HepG2 (cell line): ENCODE results near the gene C1QTNF5. TPM values are rescaled to one million over a fixed set of nuclear protein-coding genes. Genes with fewer than 3 reads are reported as not detected.

Experiments
- ATAC-seq: fragments of 200-7000 bp; cut with Tn5 transposase; 3 replicates; pipeline ENCODE4 v1.9.1; 2020; ENCODE audit warnings: mild to moderate bottlenecking, moderate library complexity
- BruUV-seq: library from RNA; stranded (reverse); fragments of 400-500 nt; replicated peaks from 2 replicates; lab custom pipeline; 2021; lab: Mats Ljungman, UMichigan
- CTCF ChIA-PET: fragments of 300-600 bp; formaldehyde crosslinking; extraction: SDS; loops from one replicate; lab custom pipeline; 2021; ENCODE audit warnings: low total read pairs, inconsistent platforms, low intra/inter-chr PET ratio; lab: Yijun Ruan, JAX
- POLR2A ChIA-PET: fragments of 350-600 bp; sonication (Branson Sonifier 250); formaldehyde crosslinking; loops from one replicate; lab custom pipeline; 2020; ENCODE audit warnings: antibody characterized with exemption, inconsistent platforms; lab: Yijun Ruan, JAX
- DNase-seq: peaks from one replicate; pipeline ENCODE4 v3.0.0-alpha.2; 2015; ENCODE audit warnings: low spot score
- FAIRE-seq: peaks from 3 replicates; lab custom pipeline; 2011; peaks lifted over from hg19 to GRCh38; lab: Jason Lieb, UNC
- H2AFZ ChIP-seq: one replicate; pipeline ENCODE4 v1.6.1; 2011; ENCODE audit warnings: low read length, inconsistent platforms
- H3K27ac ChIP-seq: fragments of 300-600 bp; 3 replicates; pipeline ENCODE4 v1.8.0; 2011; ENCODE audit warnings: mixed run types, mild to moderate bottlenecking, mixed read lengths, low read length, inconsistent platforms; ENCODE audit not compliant: insufficient read depth; ENCODE audit errors: extremely low read length
- H3K27me3 ChIP-seq, 2 experiments: fragments of 200-600 bp in 1 of 2; 2 replicates in 1 of 2; 3 replicates in 1 of 2; pipeline versions ENCODE4 v1.6.0 to v1.8.0; 2011; ENCODE audit warnings: low read length in 2 of 2, mild to moderate bottlenecking in 2 of 2, moderate library complexity in 2 of 2, inconsistent platforms in 1 of 2; ENCODE audit not compliant: insufficient read depth in 2 of 2, control insufficient read depth in 1 of 2
- H3K36me3 ChIP-seq, 2 experiments: fragments of 200-600 bp in 1 of 2; replicated peaks in 1 of 2; 2 replicates in 1 of 2; 3 replicates in 1 of 2; pipeline versions ENCODE4 v1.5.1 to v1.8.0; 2011; ENCODE audit warnings: low read length in 2 of 2, inconsistent platforms in 1 of 2; ENCODE audit not compliant: insufficient read depth in 2 of 2, control insufficient read depth in 1 of 2
- H3K4me1 ChIP-seq: 2 replicates; pipeline ENCODE4 v1.5.1; 2012; ENCODE audit warnings: low read length, inconsistent platforms; ENCODE audit not compliant: insufficient read depth
- H3K4me2 ChIP-seq: 2 replicates; pipeline ENCODE4 v1.6.0; 2011; ENCODE audit warnings: low read depth, low read length, inconsistent platforms
- H3K4me3 ChIP-seq, 3 experiments: fragments of 200-600 bp in 1 of 3; sonication (generic), shearing (Covaris generic) in 1 of 3; replicated peaks in 1 of 3; 2 replicates each; pipeline ENCODE4 v1.5.1; 2011 to 2016; ENCODE audit warnings: low read length in 3 of 3, inconsistent platforms in 2 of 3, low read depth in 2 of 3, mild to moderate bottlenecking in 2 of 3, control low read depth in 1 of 3, mixed read lengths in 1 of 3; ENCODE audit not compliant: insufficient read depth in 1 of 3
- H3K79me2 ChIP-seq: one replicate; pipeline ENCODE4 v1.6.1; 2011; ENCODE audit warnings: low read length, inconsistent platforms; ENCODE audit not compliant: insufficient read depth
- H3K9ac ChIP-seq: 2 replicates; pipeline ENCODE4 v1.6.0; 2011; ENCODE audit warnings: mild to moderate bottlenecking, low read depth, low read length, inconsistent platforms; ENCODE audit not compliant: insufficient read depth
- H3K9me3 ChIP-seq: 2 replicates; pipeline ENCODE4 v1.5.1; 2012; ENCODE audit warnings: mild to moderate bottlenecking, low read length
- H4K20me1 ChIP-seq: 2 replicates; pipeline ENCODE4 v1.6.0; 2011; ENCODE audit warnings: inconsistent platforms, mild to moderate bottlenecking, low read length, moderate library complexity; ENCODE audit not compliant: insufficient read depth
- ATF7-NPFF ChIP-seq: sonication (generic); formaldehyde crosslinking; IDR thresholded peaks from 2 replicates; pipeline ENCODE4 v1.8.1; 2023; ENCODE audit warnings: mild to moderate bottlenecking, low read depth, missing genetic modification reagents, moderate library complexity
- GABPB1 ChIP-seq: IDR thresholded peaks from 2 replicates; pipeline ENCODE4 v1.6.1; 2016; ENCODE audit warnings: mild to moderate bottlenecking, missing genetic modification reagents, moderate library complexity, missing compliant biosample characterization
- HNRNPLL ChIP-seq: fragments of 200-400 bp; formaldehyde crosslinking; IDR thresholded peaks from 2 replicates; pipeline ENCODE4 v1.6.1; 2017; ENCODE audit warnings: mild to moderate bottlenecking, low read depth, low read length; ENCODE audit not compliant: poor library complexity, severe bottlenecking
- KLF15 ChIP-seq: sonication (generic); formaldehyde crosslinking; IDR thresholded peaks from 2 replicates; pipeline ENCODE4 v1.8.1; 2023; ENCODE audit warnings: borderline replicate concordance, mild to moderate bottlenecking, inconsistent platforms, missing genetic modification reagents, mixed read lengths
- MLLT10 ChIP-seq: sonication (generic); formaldehyde crosslinking; IDR thresholded peaks from 2 replicates; pipeline ENCODE4 v1.4.0; 2020; ENCODE audit warnings: missing genetic modification reagents
- MYC ChIP-seq: sonication (generic); formaldehyde crosslinking; IDR thresholded peaks from 2 replicates; pipeline ENCODE4 v1.9.0; 2021; ENCODE audit warnings: missing genetic modification reagents, borderline replicate concordance
- SOX5 ChIP-seq: IDR thresholded peaks from 2 replicates; pipeline ENCODE4 v1.6.1; 2016; ENCODE audit warnings: borderline replicate concordance
- SYNCRIP ChIP-seq: fragments of 200-400 bp; formaldehyde crosslinking; IDR thresholded peaks from 2 replicates; pipeline ENCODE4 v1.6.1; 2018; ENCODE audit warnings: mild to moderate bottlenecking, low read depth, low read length; ENCODE audit not compliant: insufficient read depth
- ZFP36L2 ChIP-seq: sonication (generic); formaldehyde crosslinking; IDR thresholded peaks from 2 replicates; pipeline ENCODE4 v1.4.0; 2020; ENCODE audit warnings: missing genetic modification reagents
- ZFY ChIP-seq: sonication (generic); formaldehyde crosslinking; IDR thresholded peaks from 2 replicates; pipeline ENCODE4 v1.4.0; 2020; ENCODE audit warnings: missing genetic modification reagents
- ZNF264 ChIP-seq: sonication (generic); formaldehyde crosslinking; IDR thresholded peaks from 2 replicates; pipeline ENCODE4 v1.4.0; 2020; ENCODE audit warnings: missing genetic modification reagents
- ZNF530 ChIP-seq: sonication (generic); formaldehyde crosslinking; IDR thresholded peaks from 2 replicates; pipeline ENCODE4 v1.5.0; 2020; ENCODE audit warnings: low read depth, mild to moderate bottlenecking, missing genetic modification reagents
- ZNF543 ChIP-seq: sonication (generic); formaldehyde crosslinking; IDR thresholded peaks from 2 replicates; pipeline ENCODE4 v1.4.0; 2020; ENCODE audit warnings: mild to moderate bottlenecking, missing genetic modification reagents
- ZNF574 ChIP-seq: sonication (generic); formaldehyde crosslinking; IDR thresholded peaks from 2 replicates; pipeline ENCODE4 v1.4.0; 2020; ENCODE audit warnings: missing genetic modification reagents
- ZNF687 ChIP-seq: sonication (generic); formaldehyde crosslinking; IDR thresholded peaks from 2 replicates; pipeline ENCODE4 v1.5.1; 2020; ENCODE audit warnings: mild to moderate bottlenecking, missing genetic modification reagents, moderate library complexity
- ZNF83 ChIP-seq: sonication (generic); formaldehyde crosslinking; IDR thresholded peaks from 2 replicates; pipeline ENCODE4 v1.4.0; 2020; ENCODE audit warnings: missing genetic modification reagents, mild to moderate bottlenecking, borderline replicate concordance
- WGBS: methylation state at CpG from one replicate; pipeline ENCODE4 v1.1.6; 2017; ENCODE audit warnings: low lambda C conversion rate; 5-methylcytosine and 5-hydroxymethylcytosine counted together
- in situ Hi-C: cut with HindIII; loops from 2 replicates; pipeline ENCODE4 v1.10.0; 2017; ENCODE audit warnings: low pct_unique_long_range_greater_than_20kb; ENCODE audit not compliant: extremely low pct_ligation_motif_present
- intact Hi-C: fragments of 100-400 bp; cut with micrococcal nuclease; formaldehyde crosslinking; loops from one replicate; pipeline ENCODE4 v1.10.0; 2022; ENCODE audit not compliant: unreplicated experiment
- polyA plus RNA-seq, 8 experiments: library from polyadenylated mRNA; depleted of rRNA in 3 of 8; stranded (reverse) in 7 of 8; unstranded in 1 of 8; fragments of >200 nt; fragmentation: Illumina TruSeq in 4 of 8; extraction: Trizol in 4 of 8; gene quantifications; 2 replicates each; pipeline versions ENCODE4 v1.2.1 to v1.2.3, GENCODE V29; 2011 to 2016; ENCODE audit warnings: low read depth in 4 of 8, missing spikeins in 1 of 8, mixed read lengths in 1 of 8; ENCODE audit not compliant: insufficient read depth in 1 of 8
- total RNA-seq, 5 experiments: library from RNA; depleted of rRNA; stranded (reverse); fragments of >200 nt; fragmentation: Illumina TruSeq; extraction: Trizol; gene quantifications; 2 replicates each; pipeline ENCODE4 v1.2.3, GENCODE V29; 2016; ENCODE audit warnings: low read depth in 1 of 5

Gene C1QTNF5
- total and polyA plus RNA-seq, 2 of the 13 experiments (the other 11 are each of a cell fraction or from before 2014, with no cell fraction given): 0.86 to 1.2 TPM

- TF ChIP-seq ATF7-NPFF (CRISPR knock-in tag): no peak
- no peak for TF ChIP-seq ZNF530
Measured at GRCh38 chr11:119322360-119322739, 18.3 kb downstream of the C1QTNF5 start (continued).

GRCh38 chr11:119320776-119321524 is 19.7 kb downstream of the C1QTNF5 start:
- ChIA-PET CTCF (interaction anchor here (0.8 to 1.1 kb wide), 3 partner anchors 36 to 154 kb away, joined by 3 to 4 read pairs (median 3); no protein-coding TSS in a partner anchor), POLR2A (interaction anchor here (1.9 kb wide), 1 partner anchor 60 kb away, joined by 6 read pairs; the partner anchor contains the start of gene USP2)
- Histone ChIP-seq H3K27me3 (peaks cover 0 to 5% of the 10 kb centered on the region in 2 experiments; a peak in 2 of 5 replicates), H4K20me1 (no peaks in the 10 kb centered on the region), H3K79me2 (no peaks in the 10 kb centered on the region), H3K4me2 (peak overlapping the region; percentile 96), H3K4me3 (peak overlapping the region in 2 of 3 experiments; percentile 50 to 65; a peak in 4 of 6 replicates), H2AFZ (peak overlapping the region; percentile 81), H3K9me3 (no peaks in the 10 kb centered on the region), H3K27ac (no peak overlapping the region), H3K4me1 (peaks cover 77% of the 10 kb centered on the region), H3K36me3 (no peaks in the 10 kb centered on the region), H3K9ac (no peak overlapping the region)
- no peak for DNase-seq
- FAIRE-seq: no peak
- BruUV-seq: no TSS peak
- in situ Hi-C loops: no loop called here
- 57% methylated on average over 16 of the region's 60 CpGs for WGBS
- intact Hi-C loops: loop anchor here (10.0 kb wide), 1 partner anchor 116 kb away; the partner anchor contains the start of gene CBL
- no peak for ATAC-seq
- no peak for TF ChIP-seq ZNF574 (CRISPR knock-in tag)
- TF ChIP-seq MLLT10: no peak
- TF ChIP-seq ZNF83 (CRISPR knock-in tag): no peak
- TF ChIP-seq ZFY (CRISPR knock-in tag): 0 out of 2 replicates have a peak, but pooled peaks have one; percentile 4
- TF ChIP-seq ZNF687 (CRISPR knock-in tag): peak; percentile 43
- TF ChIP-seq SOX5 (CRISPR knock-in tag): no peak
- TF ChIP-seq ZNF264 (CRISPR knock-in tag): no peak
- TF ChIP-seq ZFP36L2 (CRISPR knock-in tag): no peak
- no peak for TF ChIP-seq KLF15
- TF ChIP-seq ZNF543 (CRISPR knock-in tag): 0 out of 2 replicates have a peak, but pooled peaks have one; percentile 11
- TF ChIP-seq SYNCRIP: no peak
- TF ChIP-seq MYC: no peak
- TF ChIP-seq HNRNPLL: peak; percentile 4
- peak; percentile 14; the same call in 1 of the 2 replicates for TF ChIP-seq GABPB1
